Fibroblast of skin of scalp (primary cell): ENCODE data around the gene WWTR1.
A peak's percentile ranks its signal among the peaks of the same experiment; 100 is the strongest.

Source experiments
- DNase-seq: peaks from one replicate; pipeline ENCODE4 v3.0.0-alpha.2; 2013

The WWTR1 gene

DNA sequence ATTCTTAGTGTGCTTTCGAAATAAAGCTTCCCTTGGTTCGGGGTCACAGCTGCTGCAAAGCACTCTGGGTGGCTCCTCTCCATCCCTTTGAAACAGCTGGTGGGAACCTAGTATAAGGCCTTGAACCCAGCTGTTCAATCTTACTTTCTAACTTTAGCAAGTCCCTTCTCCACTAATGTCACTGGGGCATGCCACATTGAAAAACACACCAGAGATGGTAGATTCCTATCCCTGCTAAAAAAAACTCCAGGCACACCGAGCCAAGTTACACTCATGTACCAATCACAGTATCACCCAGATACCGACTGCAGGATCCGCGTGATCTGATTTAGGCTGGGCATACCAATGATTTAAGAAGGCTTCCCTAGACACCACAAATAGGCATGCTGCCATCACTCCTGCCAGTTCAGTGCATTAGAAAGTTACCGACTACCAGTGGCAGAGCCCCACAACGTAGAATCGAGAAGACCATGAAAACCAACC is 65.0 kb downstream of the WWTR1 start:
- no peak for DNase-seq

DNA sequence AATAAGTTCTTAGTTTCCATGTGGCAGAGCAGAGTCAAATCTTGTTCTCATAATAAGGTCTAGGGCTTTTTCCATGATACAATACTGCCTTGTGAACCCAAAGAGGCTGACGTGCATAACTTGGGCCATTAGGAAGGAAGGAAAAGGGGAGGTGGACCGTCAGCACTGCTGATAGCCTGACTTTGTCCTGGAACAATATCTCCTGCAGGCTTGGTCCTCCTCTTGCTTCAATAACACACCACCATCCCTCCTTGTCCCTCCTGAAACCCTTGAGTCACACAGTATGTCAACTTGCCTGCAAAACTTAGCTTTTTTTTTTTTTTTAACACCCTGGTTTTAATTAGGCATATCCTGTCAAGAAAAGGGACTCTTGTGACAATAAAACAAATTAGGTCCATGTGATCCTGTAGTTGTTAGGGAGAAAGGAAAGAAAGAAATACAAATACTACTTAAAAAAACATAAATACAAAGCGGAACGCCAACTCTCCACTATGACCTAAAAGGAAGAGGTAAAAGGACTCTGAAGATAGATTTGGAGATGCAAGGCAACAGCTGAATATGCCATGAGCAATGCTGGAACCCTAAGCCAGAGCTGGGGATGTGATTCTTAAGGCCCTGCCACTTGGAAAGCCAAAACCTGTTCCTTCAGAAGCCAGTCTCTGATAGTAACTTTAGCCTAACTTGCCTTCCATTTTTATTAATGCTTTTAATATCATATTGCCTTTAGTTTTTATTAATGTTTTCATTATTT is 67.0 kb downstream of the WWTR1 start:
- DNase-seq = no peak

DNA sequence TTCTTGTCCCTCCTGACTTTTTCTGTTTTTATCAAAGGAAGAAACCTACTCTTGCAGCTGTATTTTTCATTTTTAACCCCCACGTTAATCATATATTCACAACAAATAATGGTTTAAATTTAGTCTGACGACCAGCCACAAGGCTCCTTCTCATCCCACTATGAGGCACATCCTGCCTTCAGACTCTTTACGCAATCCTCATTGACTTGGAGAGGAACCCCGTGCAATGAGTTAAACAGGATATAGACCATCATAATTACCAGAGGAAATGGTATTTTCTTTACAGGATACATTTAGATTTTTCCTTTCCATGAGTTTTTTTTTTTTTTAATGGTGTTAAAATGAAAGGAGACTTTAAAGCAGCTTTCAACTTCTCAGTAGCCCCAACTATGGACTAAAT is 68.5 kb downstream of the WWTR1 start:
- peak; percentile 58 for DNase-seq

DNA sequence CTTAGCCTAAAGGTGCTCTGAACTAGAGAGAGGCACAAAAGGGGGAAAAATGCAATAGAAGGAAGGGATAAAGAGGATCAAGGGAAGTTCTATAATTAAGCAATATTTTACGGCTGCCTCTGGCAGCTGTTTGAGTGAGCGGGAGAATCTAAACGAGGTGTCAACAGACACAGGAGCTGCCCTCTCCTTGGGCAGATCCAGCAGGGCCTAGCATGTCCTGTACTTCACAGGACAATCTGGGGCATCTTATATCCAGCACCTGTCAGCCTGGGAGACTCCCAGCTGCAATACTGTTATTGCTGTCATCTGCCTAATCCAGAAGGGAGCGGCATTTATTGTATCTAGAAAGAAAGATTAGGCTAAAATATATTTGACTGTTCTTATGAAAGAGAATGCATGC is 68.9 kb downstream of the WWTR1 start:
- no peak for DNase-seq

DNA sequence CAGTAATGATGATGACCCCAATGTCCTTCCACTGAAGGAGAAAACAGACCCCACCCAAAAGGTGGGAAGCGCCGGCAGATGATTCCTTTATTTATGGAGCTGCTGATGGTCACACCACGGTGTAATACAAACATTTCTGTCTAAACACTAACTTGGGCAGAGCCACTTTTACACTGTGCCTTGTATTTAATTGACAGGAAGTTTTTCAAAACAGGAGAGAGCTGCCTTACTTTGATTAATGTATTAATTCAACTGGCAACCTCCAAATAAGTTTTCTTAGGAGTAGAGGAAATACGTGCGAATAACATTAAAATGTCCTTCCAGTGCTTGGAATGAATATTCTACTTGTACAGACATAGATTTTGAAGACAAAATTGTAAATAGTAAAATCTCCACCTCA is 70.4 kb downstream of the WWTR1 start:
- no peak for DNase-seq

DNA sequence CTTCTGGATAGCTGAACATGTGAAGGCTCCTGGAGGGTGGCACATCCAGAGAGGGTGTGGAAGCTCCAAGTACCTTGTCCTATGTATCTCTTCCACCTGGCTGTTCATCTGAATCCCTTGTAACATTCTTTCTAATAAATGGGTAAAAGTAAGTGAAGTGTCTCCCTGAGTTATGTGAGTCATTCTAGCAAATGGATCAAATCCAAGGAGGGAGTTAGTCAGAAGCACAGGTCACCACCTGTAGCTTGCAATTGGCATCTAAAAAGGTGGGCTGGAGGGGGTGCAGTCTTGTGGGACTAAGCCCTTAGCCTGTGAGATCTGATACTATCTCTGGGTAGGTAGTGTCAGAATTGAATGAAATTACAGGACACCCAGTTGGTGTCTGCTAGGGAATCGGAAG is 71.0 kb downstream of the WWTR1 start:
- DNase-seq = no peak

DNA sequence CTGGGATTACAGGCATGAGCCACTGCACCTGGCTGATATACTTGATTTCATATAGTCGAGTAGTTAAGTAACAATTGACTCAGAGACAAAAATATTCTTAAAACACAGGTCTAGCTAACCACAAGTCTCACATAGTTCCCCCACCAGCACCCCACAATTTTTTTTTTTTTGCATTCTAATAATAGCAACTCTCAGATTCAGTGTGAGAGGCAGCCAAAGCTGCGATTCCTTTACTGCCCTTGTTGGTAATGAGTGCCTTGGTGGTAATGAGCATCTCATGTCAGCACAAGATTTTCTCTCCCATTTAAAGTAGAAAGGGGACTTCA is 72.5 kb downstream of the WWTR1 start:
- no peak for DNase-seq

DNA sequence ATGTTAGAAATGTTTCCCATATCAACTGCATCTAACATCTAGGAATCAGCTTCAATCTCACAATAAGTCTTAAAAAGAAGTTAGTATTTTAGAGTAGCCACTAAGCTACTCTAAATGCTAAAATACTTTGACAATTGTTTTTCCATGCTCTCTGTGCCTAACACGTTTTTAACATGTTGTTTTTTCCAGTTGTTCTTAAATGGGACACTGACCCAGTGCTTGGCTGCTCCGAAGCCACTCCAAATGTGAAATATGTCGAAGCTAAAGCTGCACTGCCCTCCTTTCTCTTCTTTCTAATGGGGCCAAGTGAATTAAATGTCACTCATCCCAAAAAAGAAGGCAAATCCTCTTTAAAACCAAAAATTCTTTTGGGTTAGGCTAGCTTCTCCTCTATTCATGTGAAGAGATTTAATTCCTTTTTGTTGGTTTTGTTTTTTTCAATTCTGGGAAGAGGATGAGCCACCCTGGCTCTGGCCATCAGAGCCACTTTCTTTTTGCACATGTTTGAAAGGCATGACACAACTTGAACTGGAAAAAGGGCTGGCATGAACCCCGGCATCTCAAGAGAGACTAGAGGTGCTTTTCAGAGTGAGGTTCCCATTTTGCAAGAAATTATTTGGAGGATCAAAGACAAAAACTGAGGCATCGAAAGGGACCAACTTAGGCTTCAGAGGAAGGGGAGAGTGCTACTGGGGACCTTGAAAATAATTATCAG is 73.7 kb downstream of the WWTR1 start:
- no peak for DNase-seq

DNA sequence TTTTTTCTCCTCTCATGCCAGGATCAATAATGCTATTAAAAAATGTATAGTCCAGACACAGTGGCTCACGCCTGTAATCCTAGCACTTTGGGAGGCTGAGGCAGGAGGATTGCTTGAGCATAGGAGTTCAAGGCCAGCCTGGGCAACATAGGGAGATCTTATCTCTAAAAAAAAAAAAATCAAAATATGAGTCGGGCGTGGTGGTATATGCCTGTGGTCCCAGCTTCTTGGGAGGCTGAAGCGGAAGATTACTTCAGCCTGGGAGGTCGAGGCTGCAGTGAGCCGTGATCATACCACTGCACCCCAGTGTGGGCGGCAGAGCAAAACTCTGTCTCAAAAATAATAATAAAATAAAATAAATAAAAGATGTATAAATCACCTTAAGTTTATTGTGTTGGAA is 75.4 kb downstream of the WWTR1 start:
- DNase-seq = no peak

DNA sequence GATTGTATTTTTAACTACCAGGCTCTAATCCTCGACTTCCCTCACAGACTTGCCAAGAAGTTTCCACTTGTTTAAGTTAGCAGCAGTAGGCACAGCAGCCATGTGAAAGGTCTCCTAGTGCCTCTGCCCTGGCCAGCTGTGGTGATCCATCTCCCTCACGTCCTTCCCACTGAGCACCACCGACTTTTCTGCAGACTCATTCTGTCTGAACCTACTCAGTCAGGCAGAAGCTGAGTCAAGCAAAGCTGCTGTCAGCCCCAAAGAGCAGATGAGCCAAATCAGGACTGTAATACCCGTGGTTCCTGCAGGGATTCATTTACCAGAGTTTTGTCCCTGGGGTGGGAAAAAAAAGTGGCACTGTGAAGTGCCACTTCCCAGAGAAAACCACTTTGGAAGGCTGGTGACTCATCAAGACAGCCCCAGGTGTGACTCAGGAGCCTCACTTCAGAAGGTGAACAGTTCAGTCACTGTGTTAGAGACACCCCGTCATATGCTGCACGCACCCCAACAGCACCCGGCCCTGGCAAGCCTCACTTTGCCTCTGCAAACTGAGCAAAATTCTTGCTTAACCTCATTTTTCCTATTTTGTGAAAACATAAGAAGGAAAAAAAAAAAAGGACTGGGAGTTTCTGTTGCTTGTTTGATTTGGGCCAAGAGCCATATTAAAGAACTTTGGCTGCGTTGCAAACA is 76.0 kb downstream of the WWTR1 start:
- DNase-seq = peak; percentile 84

DNA sequence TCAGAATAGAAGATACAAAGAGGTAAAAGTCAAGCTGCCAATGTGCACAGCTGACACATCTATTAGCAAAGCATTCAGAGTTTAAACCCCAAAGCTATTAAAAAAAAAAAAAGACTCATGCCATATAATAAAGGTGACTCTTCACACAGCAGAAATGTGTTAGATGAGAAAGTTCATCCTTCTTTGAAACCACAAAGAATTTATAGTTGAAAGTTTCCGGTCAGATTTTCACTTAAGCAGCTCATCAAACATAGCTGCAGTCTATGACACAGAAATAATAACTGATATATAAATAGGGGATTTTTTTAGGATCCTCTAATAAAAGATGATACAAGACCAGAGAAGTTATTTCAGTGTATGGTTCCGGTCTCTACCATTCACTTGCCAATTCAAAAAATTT is 76.6 kb downstream of the WWTR1 start:
- no peak for DNase-seq

DNA sequence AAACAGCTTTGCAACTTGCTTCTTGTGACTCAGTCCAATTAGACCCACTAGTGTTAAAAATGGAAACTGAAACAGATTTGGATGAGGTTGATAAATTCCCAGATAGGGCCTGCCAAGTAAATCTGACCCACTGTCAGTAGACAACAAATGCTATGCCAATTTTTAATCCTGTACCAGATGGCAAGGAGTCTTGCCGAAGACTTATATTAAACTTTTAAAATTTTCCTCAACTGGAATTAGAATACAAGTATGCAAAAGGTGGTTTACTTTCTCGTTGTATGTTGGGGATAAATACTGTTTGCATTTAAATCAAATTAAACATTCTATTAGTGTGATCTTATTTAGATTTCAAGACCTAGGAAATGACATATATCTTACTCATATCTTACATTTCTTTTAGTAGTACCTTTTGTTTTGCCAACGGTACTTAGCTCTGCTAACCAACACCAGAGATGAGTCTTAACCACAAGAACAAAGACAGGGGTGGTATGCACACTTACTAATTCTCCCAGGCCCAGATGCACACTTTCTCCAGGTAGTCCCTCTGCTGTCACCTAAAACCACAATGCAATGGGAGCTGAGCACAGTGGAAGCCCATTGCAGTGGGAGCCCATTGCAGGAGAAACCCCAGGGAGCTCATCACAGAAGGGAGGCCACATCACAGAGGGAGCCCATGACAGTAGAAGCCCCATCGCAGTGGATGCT is 77.8 kb downstream of the WWTR1 start:
- no peak for DNase-seq

DNA sequence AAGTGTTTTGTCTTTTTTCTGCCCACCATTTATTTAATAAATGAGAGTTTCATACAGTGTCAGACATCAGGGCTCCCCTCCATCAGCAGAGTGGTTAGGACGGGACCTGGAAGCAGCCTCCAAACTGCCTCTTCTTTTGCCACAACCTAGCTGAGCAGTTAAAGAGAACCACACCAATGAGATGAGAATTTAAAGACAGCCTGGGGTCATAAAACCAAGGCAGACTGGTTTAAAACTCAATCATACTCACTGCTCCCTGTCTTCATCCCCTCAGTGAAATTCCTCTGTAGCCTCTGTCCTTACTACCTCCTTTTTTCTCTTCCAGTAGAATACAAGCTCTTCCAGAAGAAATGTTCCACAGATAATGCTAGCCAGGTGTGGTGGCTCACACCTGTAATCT is 78.7 kb downstream of the WWTR1 start:
- no peak for DNase-seq

DNA sequence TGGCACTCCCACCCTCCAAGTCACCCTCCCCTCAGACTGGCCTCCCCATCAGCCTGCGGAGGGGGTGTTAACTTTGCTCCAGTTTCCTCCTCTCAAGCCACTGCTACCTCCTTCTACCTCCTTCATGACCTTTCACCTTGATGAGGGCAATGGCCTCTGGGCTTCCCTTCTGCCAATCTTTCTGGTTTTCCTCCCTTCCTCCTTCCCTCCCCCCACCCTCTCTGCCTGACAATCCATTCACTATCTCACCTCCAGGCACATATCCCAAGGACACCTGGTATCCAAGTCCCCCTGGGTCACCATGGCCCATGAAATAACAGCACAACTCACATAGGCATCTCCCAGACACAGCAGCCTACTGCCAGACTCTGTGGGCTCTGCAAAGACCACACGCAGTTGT is 80.0 kb downstream of the WWTR1 start:
- no peak for DNase-seq

DNA sequence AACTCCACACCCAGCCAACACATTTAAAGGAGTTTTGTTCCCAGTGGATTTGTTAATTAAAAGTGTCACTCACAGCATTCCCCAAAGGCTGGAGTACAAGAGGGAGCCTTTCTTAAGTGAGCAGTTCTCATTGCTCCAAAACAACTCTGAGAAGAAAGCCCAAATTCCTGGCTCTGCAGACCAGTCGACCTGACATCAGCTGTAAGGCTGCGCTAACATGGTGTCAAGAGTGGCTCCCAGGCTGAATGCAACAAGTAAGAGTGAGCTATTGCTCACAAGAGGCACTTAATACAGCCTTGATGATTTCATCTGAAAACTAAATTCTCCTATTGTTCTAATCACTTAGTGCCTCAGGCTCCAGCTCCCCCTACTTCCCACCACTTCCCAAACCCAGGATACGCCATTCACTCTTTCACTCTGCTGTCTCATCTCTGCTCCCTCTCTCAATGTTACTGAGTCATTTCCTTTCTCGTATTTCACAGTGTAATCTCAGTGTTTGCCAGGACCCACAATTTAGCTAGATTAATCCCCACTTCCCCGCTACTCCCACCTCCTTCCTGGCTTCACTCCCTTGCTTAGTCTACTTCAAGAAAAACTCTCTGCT is 81.8 kb downstream of the WWTR1 start:
- DNase-seq = peak; percentile 96

DNA sequence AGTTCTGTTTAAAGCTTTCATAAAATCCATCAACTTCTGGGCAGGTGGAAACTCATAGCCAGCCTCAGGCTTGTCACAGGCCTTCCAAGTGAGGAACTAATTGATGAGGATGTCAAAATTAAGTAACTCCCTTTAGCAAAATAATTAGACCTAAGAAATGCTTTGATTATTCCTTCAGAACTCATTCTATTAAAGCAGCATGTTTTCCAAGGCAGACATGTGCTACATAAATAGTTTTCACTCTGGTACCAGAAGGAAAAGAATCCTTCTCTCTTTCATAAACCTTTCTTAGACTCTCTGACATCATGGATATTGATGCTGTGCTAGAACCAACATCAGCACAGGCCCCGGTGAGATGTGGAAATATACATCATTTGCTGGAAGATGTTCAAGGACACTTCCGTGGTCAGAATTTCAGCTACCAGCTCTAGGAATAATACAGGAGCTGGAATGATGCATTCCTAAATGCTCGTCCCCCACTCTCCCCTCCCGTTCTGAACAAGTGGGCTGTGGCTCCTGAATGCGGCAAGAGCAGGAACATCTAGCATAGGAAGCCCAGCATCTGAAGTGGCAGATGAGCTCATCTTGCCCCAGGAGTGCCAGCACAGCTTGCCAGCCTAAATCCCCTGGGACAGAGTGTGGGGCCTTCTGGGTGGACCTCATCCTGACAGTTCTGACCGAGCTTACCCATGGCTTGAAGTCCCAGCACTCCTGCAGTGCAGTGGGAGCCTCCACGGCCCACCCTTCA is 82.4 kb downstream of the WWTR1 start:
- DNase-seq = peak; percentile 93

DNA sequence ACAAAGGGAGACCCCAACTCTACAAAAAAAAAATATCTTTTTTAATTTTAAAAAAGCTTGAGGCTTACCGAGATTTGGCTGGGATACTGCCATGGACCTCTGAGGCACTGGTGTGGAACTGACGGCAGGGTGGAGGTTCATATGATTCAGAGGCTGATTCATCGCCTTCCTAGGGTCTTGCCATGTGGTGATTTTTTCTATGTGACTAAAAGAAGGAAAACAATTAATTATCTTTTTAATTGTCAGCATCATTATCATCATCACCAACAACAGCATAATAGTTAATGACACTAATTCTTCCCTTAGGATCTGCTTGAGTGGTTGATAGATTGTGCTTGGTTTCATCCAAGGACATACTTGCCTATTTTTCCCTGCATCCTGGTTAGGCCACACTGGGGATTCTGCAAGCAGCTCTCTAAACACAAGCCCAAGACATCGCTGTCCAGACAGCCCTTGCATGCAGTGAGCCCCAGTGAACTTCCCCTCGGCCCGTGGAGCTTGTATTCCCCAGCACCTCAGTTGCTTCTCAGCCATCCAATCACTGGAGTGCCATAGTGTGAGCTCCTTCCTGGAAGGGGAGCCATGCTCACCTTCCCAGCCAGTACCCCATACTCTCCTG is 84.9 kb downstream of the WWTR1 start:
- peak; percentile 72 for DNase-seq

DNA sequence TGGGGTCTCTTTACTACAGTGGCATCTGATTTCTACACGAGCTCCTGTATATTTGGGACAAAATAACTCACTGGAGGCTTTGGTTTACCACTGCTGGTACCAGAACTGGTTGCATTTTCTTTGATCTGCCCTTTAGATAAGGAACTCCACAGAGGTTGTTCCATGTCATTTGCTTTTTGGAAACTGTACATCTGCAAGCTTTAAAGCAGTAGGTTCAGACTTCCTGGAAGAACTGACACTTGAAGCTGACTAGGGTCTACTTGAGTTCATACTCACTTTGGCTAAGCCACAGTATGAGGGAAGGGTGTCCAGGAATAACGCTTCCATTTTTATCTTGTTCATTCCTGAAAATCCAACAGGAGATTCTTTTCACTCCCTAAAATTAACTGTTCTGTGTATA is 86.4 kb downstream of the WWTR1 start:
- no peak for DNase-seq

DNA sequence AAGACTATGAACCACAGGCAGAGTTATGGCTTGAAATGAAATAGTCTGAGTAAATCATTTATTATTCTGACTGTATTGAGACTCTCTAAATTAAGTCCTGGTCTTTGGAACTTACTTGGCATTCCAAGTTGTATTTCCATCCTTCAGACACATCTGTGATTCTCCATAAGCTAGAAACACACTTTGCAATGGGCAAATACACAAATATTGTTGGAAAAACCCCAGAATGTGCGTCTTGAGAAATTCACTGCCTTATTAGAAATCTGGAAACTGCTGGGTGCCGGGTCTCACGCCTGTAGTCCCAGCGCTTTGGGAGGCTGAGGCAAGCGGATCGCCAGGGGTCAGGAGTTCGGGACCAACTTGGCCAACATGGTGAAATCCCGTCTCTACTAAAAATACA is 87.8 kb downstream of the WWTR1 start:
- DNase-seq = no peak

DNA sequence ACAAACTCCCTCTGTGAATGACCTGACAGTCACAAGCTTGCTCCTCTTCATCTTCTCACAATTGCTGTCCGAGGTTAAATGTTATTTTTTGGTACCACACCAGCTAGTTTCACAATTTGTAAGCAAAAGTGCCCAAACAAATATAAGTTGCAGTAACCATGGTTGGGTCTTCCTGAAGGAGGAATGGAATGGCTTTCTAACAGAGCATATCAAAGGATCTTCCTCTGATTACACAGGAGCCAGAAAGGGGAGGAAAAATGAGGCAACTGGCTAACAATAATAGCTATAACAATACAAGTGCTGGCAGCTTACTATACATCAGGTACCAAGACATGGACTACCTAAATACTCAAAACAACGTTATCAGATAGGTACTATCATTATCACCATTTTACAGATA is 90.4 kb downstream of the WWTR1 start:
- no peak for DNase-seq

DNA sequence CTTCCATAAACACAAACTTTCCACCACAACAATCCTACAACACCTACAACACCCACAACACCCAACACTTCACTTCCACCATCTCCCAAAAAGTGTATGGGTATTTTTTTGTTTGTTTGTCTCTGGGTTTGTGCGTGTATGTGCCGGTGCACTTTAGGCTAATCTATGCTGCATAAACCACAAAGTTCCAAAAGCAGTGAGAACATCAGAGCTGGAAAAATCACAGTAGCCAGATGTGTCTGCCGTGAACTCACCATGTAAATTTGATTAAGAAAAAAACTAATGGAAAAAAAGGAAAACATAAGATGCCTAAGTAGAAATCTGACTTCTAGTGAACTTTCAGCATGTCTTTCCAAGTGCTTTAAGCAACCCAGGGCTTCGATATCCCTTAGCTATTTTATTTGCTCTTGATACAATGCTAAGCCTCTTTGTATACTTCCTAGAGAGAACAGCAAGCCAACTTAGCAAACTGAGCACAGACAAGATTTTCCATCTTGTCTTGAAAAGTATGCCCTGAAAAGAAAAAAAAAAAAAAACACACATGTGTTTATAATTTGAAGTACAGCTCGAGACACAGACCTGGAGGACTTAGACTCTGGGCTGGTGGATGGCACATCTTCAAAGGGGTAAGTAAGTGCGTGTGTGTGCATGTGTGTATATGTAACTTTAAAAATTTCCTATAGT is 91.4 kb downstream of the WWTR1 start:
- DNase-seq = peak; percentile 43
